Activated CD8-positive, alpha-beta memory T cell treated with anti-CD3 and anti-CD28 coated beads for 36 hours (primary cell): ENCODE results near the gene ABCB9. TPM values are rescaled to one million over a fixed set of nuclear protein-coding genes. Genes with fewer than 3 reads are reported as not detected.

Experiments
- CTCF ChIA-PET: fragments of 350-600 bp; sonication (Branson Sonifier 250); formaldehyde crosslinking; loops from one replicate; lab custom pipeline; 2021; ENCODE audit warnings: antibody characterized with exemption; lab: Charles Lee
- POLR2A ChIA-PET: fragments of 350-600 bp; sonication (Branson Sonifier 250); formaldehyde crosslinking; loops from one replicate; lab custom pipeline; 2021; ENCODE audit warnings: antibody characterized with exemption; lab: Charles Lee
- total RNA-seq, 2 experiments: library from RNA; stranded (reverse); gene quantifications; one replicate each; pipeline ENCODE4 v1.2.3, GENCODE V29; 2021

Gene ABCB9
- total RNA-seq, 2 experiments from 2014 or later = 4.5 to 4.8 TPM

DNA sequence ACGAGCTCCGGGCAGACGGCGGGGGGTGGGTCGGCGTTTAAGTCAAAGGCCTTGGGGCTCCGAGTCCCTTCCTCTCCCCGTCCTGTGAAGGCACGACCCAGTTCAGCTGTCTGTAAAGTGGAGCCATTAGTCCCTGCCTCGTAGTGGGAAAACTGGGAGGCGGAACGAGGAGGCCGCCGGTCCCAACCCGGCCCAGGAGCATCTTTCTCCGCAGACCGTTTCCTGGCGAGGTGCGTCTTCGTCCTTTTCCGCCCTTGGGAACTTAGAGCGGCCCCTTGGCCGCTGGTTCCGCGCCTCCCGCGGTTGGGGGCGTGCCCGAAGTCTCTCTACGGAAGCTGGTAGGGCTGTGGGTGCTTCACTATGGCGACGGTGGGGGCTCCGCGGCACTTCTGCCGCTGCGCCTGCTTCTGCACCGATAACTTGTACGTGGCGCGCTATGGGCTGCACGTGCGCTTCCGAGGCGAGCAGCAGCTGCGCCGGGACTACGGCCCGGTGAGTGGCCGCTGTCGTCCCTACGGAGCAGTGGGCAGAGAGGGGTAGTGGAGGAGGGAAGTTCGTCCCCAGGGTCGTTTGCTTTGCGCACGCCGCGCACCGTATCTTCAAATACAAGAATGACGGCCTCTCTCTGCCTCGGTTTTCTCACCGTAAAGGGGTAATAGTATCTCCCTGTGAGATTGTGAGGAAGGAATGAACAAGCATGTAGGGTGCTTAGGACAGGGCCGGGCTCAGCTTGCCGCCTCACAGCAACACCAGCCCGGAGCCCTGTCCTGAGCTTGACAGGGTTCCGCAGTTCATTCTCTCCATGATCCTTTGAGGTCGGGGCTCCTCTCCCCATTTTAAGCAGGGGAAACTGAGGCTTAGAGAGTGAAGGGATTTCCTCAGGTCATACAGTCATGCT is 8.9 kb upstream of the ABCB9 start, which contains the start of gene OGFOD2:
TSS of gene OGFOD2 (plus strand) at position 353 of the 898 bp plus-strand sequence. CDS start at position 361, 8 bp downstream.
- POLR2A ChIA-PET = interaction anchor here (0.6 to 2.1 kb wide), 7 partner anchors 9 to 809 kb away, joined by 3 to 17 read pairs (median 3); partner anchors contain the start of gene ABCB9
- CTCF ChIA-PET = interaction anchor here (0.6 to 0.8 kb wide), 3 partner anchors 114 to 1876 kb away, joined by 3 to 5 read pairs (median 4); partner anchors contain the start of genes MPHOSPH9 and MTRFR

DNA sequence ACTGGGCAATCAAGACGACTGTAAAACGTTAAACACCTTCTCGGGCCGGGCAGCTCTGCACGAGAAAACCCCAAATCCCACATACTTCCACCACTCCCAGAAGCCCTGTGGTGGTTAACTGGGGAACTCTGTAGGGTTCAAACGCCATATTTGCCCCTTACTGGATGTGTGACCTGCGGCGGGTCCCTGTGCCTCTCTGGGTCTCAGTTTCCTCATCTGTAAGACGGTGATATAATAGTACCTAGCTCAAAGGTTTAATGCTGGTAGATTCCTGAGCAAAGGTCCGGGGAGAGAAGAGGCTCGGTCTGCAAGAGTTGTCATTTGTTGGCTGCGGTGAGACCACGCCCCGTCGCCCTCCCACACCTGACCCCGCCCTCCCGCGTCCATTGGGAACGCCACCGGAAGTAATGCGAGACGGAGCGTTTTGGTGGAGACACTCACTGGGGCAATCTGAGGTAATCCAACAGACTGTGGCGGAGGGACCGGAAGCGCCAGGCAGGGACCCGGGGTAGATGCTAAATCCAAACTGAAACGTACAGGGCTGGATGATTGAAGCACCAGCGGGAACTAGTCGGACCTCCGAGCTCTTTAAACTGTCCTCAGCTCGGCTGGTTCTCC is 8.1 kb upstream of the ABCB9 start:
- ChIA-PET CTCF (interaction anchor here (0.8 kb wide), 2 partner anchors 111 to 259 kb away, joined by 3 read pairs; partner anchors contain the start of genes MPHOSPH9 and MTRFR), POLR2A (interaction anchor here (0.6 to 2.1 kb wide), 6 partner anchors 8 to 808 kb away, joined by 3 to 17 read pairs (median 4); partner anchors contain the start of gene ABCB9)

DNA sequence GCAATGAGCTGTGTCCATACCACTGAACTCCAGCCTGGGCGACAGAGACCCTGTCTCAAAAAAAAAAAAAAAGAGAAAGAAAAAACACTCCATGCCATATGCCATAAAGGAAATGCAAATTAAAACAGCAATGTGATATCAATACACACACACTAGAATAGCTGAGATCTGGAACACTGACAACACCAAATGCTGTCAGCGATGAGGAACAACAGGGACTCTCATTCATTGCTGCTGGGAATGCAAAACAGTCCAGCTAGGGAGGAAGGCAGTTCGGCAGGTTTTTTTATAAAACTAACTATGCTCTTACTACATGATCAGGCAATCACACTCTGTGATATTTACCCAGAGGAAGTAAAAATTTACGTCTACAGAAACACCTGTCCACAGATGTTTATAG is 3.4 kb upstream of the ABCB9 start:
- POLR2A ChIA-PET = interaction anchor here (0.8 kb wide), 1 partner anchor 263 kb away, joined by 3 read pairs; the partner anchor contains the start of gene MPHOSPH9
- CTCF ChIA-PET = interaction anchor here (0.6 to 1.1 kb wide), 3 partner anchors 17 to 150 kb away, joined by 3 read pairs; no protein-coding TSS in a partner anchor

GRCh38 chr12:122968104-122968503 is 1.8 kb upstream of the ABCB9 start:
- ChIA-PET POLR2A (interaction anchor here (0.6 kb wide), 1 partner anchor 342 kb away, joined by 7 read pairs; no protein-coding TSS in a partner anchor), CTCF (interaction anchor here (1.0 kb wide), 1 partner anchor 108 kb away, joined by 3 read pairs; no protein-coding TSS in a partner anchor)

- CTCF ChIA-PET = interaction anchor here (1.0 to 1.3 kb wide), 4 partner anchors 92 to 271 kb away, joined by 3 read pairs; no protein-coding TSS in a partner anchor
- POLR2A ChIA-PET = interaction anchor here (0.7 to 1.3 kb wide), 3 partner anchors 8 to 131 kb away, joined by 3 to 17 read pairs (median 3); partner anchors contain the start of gene OGFOD2
Measured at GRCh38 chr12:122966743-122967550, 684 bp upstream of the ABCB9 start.

DNA sequence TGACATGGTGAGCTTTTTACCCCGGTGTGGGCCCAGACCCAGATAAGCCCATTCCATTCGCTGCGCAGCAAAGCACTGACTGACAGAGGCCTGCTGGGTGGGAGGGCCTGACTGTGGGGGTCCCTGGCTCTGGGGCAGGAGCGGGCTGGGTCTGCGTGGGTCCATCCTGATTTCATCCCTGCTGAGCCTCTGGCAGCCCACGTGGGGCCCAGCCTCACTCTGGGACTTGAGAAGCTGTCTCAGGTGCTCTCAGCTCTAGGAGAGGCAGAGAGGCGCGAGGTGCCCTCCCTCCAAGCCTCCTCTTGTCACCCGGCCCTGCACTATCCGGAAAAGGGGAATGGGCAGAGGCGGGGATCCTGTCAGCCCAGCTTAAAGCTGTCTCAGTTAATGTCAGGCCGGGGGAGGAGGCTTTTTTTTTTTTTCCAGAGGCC is 927 bp downstream of the ABCB9 start:
- ChIA-PET CTCF (interaction anchor here (0.9 kb wide), 1 partner anchor 172 kb away, joined by 3 read pairs; no protein-coding TSS in a partner anchor), POLR2A (no interaction called here)

DNA sequence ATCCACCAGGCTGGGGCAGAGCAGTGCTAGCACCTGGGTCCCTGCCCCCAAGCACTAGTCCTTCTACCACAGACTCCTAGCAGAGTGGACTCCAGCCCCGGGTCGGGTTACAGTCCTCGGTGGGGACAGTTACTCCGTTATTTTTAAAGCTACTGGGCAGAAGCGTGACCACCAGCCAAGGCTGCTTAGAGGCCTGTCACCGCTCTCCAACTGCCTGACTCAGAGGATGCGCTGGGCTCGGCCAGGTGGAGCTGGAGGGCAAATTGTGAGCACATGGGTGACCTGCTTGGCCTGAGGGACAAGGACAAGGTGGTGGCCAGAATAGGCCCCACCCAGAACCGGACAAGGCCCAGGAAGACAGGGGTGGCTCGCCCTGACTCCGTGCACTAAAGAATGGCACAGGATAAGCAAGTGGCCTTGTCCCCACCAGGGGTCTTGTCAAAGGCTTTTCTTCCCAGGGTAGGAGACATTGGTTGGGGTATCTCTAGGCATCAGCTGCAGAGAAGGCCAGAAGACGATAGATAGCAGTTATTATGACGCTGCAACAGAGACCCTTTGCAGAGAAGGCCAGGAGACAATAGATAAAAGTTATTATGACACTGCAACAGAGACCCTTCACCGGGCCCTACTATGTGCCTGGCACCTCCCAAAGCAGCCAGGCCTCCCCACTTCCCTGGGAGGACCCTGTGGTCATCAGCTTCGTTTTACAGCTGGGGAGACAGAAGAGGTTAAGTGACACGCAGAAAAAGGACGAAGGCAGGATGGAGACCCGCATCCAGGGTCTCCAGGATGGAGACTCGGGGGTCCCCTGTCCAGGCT is 1.6 kb downstream of the ABCB9 start:
- ChIA-PET CTCF (no interaction called here), POLR2A (no interaction called here)

DNA sequence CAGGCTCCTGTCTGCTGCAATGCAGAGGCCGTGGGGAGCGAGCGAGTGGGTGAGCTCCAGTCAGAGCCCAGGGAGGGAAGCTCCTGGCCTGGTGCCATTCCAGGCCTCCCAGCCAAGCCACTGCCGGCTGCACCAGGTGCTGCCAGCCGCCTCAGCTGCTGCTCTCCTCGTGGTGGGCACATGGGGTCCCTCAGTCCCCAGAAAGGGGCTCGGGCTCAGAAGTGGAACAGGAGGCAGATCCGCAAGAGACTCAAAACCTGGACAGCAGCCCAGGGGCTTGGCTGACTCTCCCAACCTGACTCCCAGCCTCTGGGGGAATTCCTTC is 2.4 kb downstream of the ABCB9 start:
- ChIA-PET POLR2A (interaction anchor here (0.6 kb wide), 1 partner anchor 11 kb away, joined by 3 read pairs; the partner anchor contains the start of gene OGFOD2), CTCF (interaction anchor here (1.1 kb wide), 2 partner anchors 12 kb away, joined by 3 to 4 read pairs; no protein-coding TSS in a partner anchor)

DNA sequence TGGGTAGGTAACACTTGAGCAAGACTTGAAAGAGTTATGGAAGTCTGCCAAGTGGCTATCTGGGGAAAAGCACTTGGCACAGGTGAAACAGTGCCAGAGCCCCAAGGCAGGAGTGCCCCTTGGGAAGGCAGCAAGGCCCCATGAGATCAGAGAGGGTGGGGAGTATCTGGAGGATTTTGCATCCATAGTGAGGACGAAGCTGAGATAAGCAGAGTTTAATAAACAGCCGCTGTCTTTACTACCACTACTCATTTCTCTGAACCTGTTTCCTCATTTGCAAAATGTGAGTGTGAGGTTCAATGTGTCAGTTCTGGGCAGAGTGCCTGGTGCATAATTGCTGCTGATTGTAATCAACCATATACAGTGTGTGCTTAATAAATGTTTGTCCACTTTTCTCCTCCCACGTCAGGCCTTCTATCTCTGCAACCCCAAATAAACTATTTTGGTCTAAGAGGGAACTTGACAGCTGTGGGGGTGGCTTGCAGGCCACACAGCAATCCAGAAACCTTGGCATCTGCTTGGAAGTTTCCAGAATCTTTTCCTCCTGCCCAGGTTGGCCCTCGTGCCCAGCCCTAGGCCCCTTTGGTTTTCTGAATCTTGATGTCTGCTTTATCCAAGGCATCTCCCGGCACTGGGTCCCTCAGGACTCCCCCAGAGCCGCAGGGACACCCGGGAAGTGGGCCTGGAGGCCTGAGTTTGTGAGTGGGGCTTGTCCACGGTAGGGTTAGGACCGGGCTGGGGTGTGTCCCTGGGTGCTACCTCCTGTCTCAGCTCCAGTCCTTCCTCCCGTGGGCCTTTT is 4.5 kb downstream of the ABCB9 start:
- ChIA-PET POLR2A (no interaction called here), CTCF (no interaction called here)

GRCh38 chr12:122960193-122960569 is 6.1 kb downstream of the ABCB9 start:
- CTCF ChIA-PET = interaction anchor here (1.0 kb wide), 1 partner anchor 277 kb away, joined by 3 read pairs; no protein-coding TSS in a partner anchor
- POLR2A ChIA-PET = no interaction called here

DNA sequence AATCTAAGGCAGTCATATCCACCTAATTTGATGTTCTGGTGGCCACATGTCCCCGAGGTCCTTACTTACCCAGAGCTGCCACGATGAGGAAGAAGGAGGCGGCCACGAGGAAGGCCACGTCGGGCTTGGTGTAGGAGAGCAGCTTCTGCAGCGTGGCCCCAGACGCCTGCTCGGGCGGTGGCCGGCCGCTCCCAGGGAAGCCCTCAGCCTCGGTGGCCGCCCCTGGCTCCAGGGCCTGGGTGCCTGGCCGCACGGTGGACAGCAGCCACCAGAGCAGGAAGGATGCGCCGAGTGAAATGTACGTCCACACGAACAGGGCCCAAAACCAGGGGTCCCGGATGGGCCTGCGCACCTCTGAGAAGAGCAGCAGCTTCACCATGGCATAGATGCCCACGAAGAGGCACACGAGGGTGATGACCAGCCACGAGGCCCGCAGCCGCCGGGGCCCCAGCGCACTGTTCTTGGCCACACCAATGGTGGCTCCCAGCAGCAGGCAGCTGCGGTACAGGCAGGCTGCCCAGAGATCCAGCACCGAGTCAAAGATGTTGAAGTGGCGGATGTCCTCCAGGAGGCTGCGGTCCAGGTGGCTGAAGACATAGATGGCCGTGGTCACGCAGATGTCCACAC is 6.6 kb downstream of the ABCB9 start:
- POLR2A ChIA-PET = no interaction called here
- CTCF ChIA-PET = no interaction called here

GRCh38 chr12:122958198-122958888 is 7.9 kb downstream of the ABCB9 start:
- ChIA-PET POLR2A (no interaction called here), CTCF (interaction anchor here (14.4 kb wide), 1 partner anchor 99 kb away, joined by 142 read pairs; no protein-coding TSS in a partner anchor)

- POLR2A ChIA-PET = no interaction called here
- CTCF ChIA-PET = interaction anchor here (14.4 kb wide), 1 partner anchor 96 kb away, joined by 142 read pairs; no protein-coding TSS in a partner anchor
Measured at GRCh38 chr12:122956035-122956434, 10.2 kb downstream of the ABCB9 start.

- CTCF ChIA-PET = interaction anchor here (0.6 to 14.4 kb wide), 3 partner anchors 16 to 95 kb away, joined by 3 to 142 read pairs (median 3); no protein-coding TSS in a partner anchor
Measured at GRCh38 chr12:122955156-122955555, 11.1 kb downstream of the ABCB9 start.

More at GRCh38 chr12:122955156-122955555, 11.1 kb downstream of the ABCB9 start:
- POLR2A ChIA-PET = interaction anchor here (0.5 kb wide), 1 partner anchor 19 kb away, joined by 5 read pairs; no protein-coding TSS in a partner anchor
